ENCODE results near the gene ODAM.

Gene ODAM

DNA sequence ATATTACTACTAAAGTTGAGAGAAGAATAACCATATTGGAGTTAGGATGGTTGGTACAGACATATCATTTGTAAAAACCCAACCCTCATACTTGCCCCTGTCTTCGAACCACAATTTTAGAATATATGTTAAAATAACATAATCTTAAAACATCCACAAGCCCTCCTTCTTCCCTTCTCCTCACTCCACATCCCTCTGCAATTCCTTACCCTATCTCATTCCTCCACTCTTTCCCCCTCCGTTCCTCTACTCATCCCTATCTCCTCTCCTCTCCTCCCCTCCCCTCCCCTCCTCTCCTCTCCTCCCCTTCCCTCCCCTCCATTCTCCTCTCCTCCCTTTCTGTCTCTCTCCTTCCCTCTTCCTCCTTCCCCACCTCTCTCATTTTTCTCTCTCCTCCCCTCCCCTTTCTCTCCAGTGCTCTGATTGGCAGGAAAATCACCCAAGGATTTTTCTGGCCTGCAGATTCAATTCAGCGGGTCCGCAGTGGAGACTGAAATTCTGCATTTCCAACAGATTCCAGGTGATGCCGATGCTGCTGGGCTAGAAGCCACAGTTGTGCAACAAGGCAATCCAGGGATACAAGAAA, 17.4 kb upstream of the ODAM start:
- H3K4me3 ChIP-seq (ENCODE audit: control insufficient read depth, low read depth, low read length): no peak overlapping the region
- TF ChIP-seq, protein P1, sequence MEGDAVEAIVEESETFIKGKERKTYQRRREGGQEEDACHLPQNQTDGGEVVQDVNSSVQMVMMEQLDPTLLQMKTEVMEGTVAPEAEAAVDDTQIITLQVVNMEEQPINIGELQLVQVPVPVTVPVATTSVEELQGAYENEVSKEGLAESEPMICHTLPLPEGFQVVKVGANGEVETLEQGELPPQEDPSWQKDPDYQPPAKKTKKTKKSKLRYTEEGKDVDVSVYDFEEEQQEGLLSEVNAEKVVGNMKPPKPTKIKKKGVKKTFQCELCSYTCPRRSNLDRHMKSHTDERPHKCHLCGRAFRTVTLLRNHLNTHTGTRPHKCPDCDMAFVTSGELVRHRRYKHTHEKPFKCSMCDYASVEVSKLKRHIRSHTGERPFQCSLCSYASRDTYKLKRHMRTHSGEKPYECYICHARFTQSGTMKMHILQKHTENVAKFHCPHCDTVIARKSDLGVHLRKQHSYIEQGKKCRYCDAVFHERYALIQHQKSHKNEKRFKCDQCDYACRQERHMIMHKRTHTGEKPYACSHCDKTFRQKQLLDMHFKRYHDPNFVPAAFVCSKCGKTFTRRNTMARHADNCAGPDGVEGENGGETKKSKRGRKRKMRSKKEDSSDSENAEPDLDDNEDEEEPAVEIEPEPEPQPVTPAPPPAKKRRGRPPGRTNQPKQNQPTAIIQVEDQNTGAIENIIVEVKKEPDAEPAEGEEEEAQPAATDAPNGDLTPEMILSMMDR (conservative IDR thresholded peaks at IDR 0.05; ENCODE audit: control insufficient read depth, insufficient read depth, low read depth, low read length): no peak
- no peak for DNase-seq (ENCODE audit: low read depth)

- no peak overlapping the region for H3K4me3 ChIP-seq (ENCODE audit: control insufficient read depth, low read depth, low read length)
- no peak for DNase-seq (ENCODE audit: low read depth)
- TF ChIP-seq, protein P1 (conservative IDR thresholded peaks at IDR 0.05; ENCODE audit: control insufficient read depth, insufficient read depth, low read depth, low read length): no peak
These were observed 15.7 kb upstream of the ODAM start for GRCh38 chr4:70179811-70180210.

GRCh38 chr4:70181864-70182263, 13.7 kb upstream of the ODAM start:
- no peak overlapping the region for H3K4me3 ChIP-seq (ENCODE audit: control insufficient read depth, low read depth, low read length)
- no peak for DNase-seq (ENCODE audit: low read depth)
- TF ChIP-seq, protein P1 (conservative IDR thresholded peaks at IDR 0.05; ENCODE audit: control insufficient read depth, insufficient read depth, low read depth, low read length): no peak

DNA sequence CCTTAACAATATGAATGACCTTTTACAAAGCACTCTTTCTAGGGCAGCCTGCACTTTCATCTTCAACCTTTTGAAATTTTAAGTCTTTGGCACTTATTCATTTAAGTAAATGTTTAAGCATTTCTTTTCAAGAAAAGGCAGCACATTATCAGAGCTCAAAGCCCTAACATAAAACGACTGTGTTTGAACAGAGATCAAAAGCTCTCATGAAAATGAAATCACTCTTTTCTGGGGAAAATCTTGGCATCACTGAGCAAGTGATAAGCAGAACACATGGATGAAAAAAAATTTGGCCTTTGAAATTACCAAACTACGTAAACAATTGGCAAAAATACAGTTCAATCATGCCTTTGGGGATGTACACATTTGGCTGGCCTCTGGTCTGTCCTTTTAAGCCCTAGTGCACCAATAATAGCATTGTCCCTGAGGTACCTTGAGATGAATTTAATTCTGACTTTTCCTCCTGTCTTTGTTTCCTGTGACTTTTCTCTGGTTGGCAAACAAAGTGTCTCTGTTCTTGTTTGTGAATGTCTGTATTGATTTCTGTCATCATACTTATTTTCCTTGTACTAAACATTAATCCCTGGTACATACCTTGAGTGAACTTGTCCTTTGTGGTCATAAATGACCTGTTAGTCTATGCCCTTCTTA, 12.9 kb upstream of the ODAM start:
- TF ChIP-seq, protein P1 (conservative IDR thresholded peaks at IDR 0.05; ENCODE audit: control insufficient read depth, insufficient read depth, low read depth, low read length): no peak
- H3K4me3 ChIP-seq (ENCODE audit: control insufficient read depth, low read depth, low read length): no peak overlapping the region
- DNase-seq (ENCODE audit: low read depth): no peak

DNA sequence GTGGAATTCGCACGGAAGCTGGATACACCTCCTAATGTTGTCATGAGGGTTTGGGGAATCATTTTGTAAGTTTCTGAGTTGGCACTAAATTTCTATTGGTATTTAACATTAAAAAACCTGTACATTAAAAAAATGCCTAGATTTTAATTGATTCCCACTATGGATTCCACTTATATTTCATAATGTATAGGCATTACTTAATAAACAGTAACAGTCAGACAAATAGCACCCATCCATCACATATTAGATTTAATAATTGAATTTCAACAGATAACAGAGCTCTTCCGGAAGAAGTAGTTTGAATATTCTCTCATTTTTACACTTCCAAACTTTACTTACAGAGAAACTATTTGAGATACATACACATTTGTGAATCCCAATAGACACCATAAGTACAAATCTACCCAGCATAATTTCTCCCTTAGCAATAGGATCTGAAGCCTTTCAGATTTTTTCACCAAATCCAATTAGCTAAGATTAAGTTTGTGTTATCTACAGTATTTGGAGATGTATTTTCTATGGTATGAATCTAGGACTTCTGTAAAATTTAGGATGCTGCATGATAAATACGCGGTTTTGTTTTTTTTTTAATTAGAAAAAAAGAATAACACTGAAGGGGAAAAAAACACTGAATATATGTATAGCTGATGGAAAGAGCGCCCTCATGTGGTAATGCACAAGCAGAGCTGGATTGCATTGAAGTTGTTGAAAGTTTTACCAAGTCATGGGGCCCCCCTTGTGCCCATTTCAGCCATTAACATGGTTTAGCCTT, 12.2 kb upstream of the ODAM start:
- DNase-seq (ENCODE audit: low read depth): peak; percentile 65
- TF ChIP-seq, protein P1 (conservative IDR thresholded peaks at IDR 0.05; ENCODE audit: control insufficient read depth, insufficient read depth, low read depth, low read length): peak; percentile 74
- no peak overlapping the region for H3K4me3 ChIP-seq (ENCODE audit: control insufficient read depth, low read depth, low read length)

- no peak for DNase-seq (ENCODE audit: low read depth)
- no peak overlapping the region for H3K4me3 ChIP-seq (ENCODE audit: control insufficient read depth, low read depth, low read length)
- TF ChIP-seq, protein P1 (conservative IDR thresholded peaks at IDR 0.05; ENCODE audit: control insufficient read depth, insufficient read depth, low read depth, low read length): no peak
These were observed 11.6 kb upstream of the ODAM start for GRCh38 chr4:70183940-70184246.
